K562 (cell line): ENCODE data around the gene CAPN7. TPM values are rescaled to one million over a fixed set of nuclear protein-coding genes. Genes with fewer than 3 reads are reported as not detected.

Experiments used
- MAX ChIP-seq: sonication (generic); formaldehyde crosslinking; IDR thresholded peaks from 2 replicates; pipeline ENCODE4 v1.9.0; 2022; ENCODE audit warnings: mild to moderate bottlenecking, missing genetic modification reagents
- MYC ChIP-seq, 2 experiments: fragments of 250-450 bp in 1 of 2; sonication (Bioruptor Pico) in 1 of 2; IDR thresholded peaks; 2 replicates each; pipeline versions ENCODE4 v1.5.1 to v1.6.1; 2012 to 2021; ENCODE audit warnings: low read depth in 2 of 2, borderline replicate concordance in 1 of 2, improper control_type of control experiment in 1 of 2, low read length in 1 of 2, mild to moderate bottlenecking in 1 of 2, moderate library complexity in 1 of 2
- PRDM10 ChIP-seq: fragments of 450-650 bp; IDR thresholded peaks from 2 replicates; pipeline ENCODE4 v1.6.1; 2018; ENCODE audit not compliant: partially characterized antibody
- SRSF3 ChIP-seq: fragments of 200-400 bp; formaldehyde crosslinking; IDR thresholded peaks from 2 replicates; pipeline ENCODE4 v1.6.1; 2016; ENCODE audit warnings: mild to moderate bottlenecking, low read length, moderate library complexity; ENCODE audit not compliant: insufficient read depth
- ZNF592 ChIP-seq: fragments of 450-650 bp; IDR thresholded peaks from 2 replicates; pipeline ENCODE4 v1.6.1; 2017; ENCODE audit warnings: antibody characterized with exemption, mild to moderate bottlenecking
- polyA plus RNA-seq, 8 experiments: library from polyadenylated mRNA; depleted of rRNA in 4 of 8; stranded (reverse) in 5 of 8; unstranded in 3 of 8; fragments of >200 nt; fragmentation: Nextera tagmentation in 2 of 8; fragmentation: Illumina TruSeq in 1 of 8; extraction: Ambion mirVana in 2 of 8; extraction: Trizol in 1 of 8; gene quantifications; 2 replicates each; pipeline versions ENCODE4 v1.2.1 to v1.2.3, GENCODE V29; 2011 to 2014; ENCODE audit warnings: inconsistent platforms in 1 of 8, missing spikeins in 1 of 8
- total RNA-seq, 7 experiments: library from RNA; depleted of rRNA in 6 of 7; stranded (reverse); fragments of >200 nt in 6 of 7; fragmentation: Illumina TruSeq in 2 of 7; extraction: Trizol in 2 of 7; gene quantifications; 2 replicates each; pipeline versions ENCODE4 v1.2.1 to v1.2.3, GENCODE V29; 2011 to 2021; ENCODE audit warnings: low replicate concordance in 1 of 7
- TF ChIP-seq, protein P1 (sequence below): fragments of 450-650 bp; IDR thresholded peaks from one replicate; pipeline ENCODE4 v1.6.1; 2018; ENCODE audit warnings: mild to moderate bottlenecking, moderate library complexity; ENCODE audit not compliant: partially characterized antibody

The CAPN7 gene
- total and polyA plus RNA-seq, 9 of the 15 experiments (the other 6 are each of a cell fraction or from before 2014, with no cell fraction given) = 6.5 to 42.7 (median 32.7) TPM

DNA sequence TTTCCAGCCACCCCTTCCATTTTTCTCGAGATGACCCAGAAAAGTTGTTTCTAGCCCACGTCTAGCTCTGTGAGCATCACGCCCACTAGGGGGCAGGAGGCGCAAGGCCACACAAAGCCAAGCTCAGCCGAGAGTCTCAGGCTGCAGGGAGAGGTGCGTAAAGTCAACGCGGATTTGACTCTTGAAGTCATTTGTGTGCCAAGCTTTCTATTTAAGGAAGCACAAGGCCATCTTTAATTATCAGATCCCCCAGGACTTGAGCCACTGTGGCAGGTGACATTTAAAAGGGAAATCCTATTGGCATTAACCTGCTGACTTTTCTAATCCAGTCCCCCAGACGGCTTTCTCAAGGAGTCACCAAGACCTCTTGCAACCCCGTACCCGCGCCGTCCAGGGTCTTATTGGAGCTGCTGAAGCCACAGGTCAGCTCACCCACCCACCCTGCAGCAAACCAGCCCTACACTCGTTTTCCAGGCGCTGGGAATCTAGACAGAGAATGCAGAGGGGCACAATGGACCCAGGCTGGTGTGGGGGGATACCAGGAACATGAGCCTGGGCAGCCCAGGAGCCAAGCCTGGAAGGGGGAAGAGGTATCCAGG lies 62.1 kb downstream of the CAPN7 start (continued):
- peak; percentile 50 for TF ChIP-seq ZNF592
- TF ChIP-seq SRSF3 = no peak
- TF ChIP-seq, protein P1, sequence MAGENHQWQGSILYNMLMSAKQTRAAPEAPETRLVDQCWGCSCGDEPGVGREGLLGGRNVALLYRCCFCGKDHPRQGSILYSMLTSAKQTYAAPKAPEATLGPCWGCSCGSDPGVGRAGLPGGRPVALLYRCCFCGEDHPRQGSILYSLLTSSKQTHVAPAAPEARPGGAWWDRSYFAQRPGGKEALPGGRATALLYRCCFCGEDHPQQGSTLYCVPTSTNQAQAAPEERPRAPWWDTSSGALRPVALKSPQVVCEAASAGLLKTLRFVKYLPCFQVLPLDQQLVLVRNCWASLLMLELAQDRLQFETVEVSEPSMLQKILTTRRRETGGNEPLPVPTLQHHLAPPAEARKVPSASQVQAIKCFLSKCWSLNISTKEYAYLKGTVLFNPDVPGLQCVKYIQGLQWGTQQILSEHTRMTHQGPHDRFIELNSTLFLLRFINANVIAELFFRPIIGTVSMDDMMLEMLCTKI = no peak
- peak; percentile 16; the same call in 1 of the 2 replicates for TF ChIP-seq MAX (CRISPR knock-in tag)
- TF ChIP-seq PRDM10 = no peak
- TF ChIP-seq MYC (IDR thresholded peaks at IDR 0.05; ENCODE audit: low read depth, low read length) = no peak
- no peak for TF ChIP-seq MYC (CRISPR knock-in tag; IDR thresholded peaks at IDR 0.05; ENCODE audit: borderline replicate concordance, low read depth)
